Activated gamma-delta T cell (primary cell): ENCODE data around the gene CH25H.

Experiments
- DNase-seq: peaks from one replicate; lab custom pipeline; 2025; lab: John Stamatoyannopoulos, UW

CH25H gene

GRCh38 chr10:89156161-89156835 is 50.8 kb downstream of the CH25H start:
- DNase-seq: no peak
